T-cell (primary cell): ENCODE measurements around the gene RHOF. TPM values are rescaled to one million over a fixed set of nuclear protein-coding genes. Genes with fewer than 3 reads are reported as not detected.
"Not testable (repeated sequence)": the region's sequence is repeated elsewhere in the genome, so short reads cannot be mapped to it uniquely, and the experiment has no call there.

Experiments used
- ATAC-seq, 4 experiments: fragments of 200-7000 bp in 3 of 4; fragments of 150-1000 bp in 1 of 4; cut with Tn5 transposase; replicated peaks in 1 of 4; 1 replicate in 3 of 4; 2 replicates in 1 of 4; pipeline ENCODE4 v1.10.0; 2021; ENCODE audit warnings: moderate library complexity in 3 of 4, mild to moderate bottlenecking in 2 of 4, moderate number of reproducible peaks in 1 of 4
- CTCF ChIA-PET, 2 donors: fragments of 300-600 bp; sonication (Branson Sonifier 250); formaldehyde crosslinking; loops; one replicate each; lab custom pipeline; 2022; ENCODE audit warnings: antibody characterized with exemption in 2 of 2; lab: Charles Lee
- POLR2A ChIA-PET, 2 donors: fragments of 300-600 bp; sonication (Branson Sonifier 250); formaldehyde crosslinking; loops; one replicate each; lab custom pipeline; 2022; ENCODE audit warnings: antibody characterized with exemption in 2 of 2; lab: Charles Lee
- DNase-seq, 35 experiments: peaks; one replicate each; pipeline versions ENCODE4 v3.0.0 to v3.0.0-alpha.2; 2013 to 2023
- H3K27ac ChIP-seq: one replicate; pipeline ENCODE4 v1.5.1; 2013; ENCODE audit warnings: low read length
- H3K27me3 ChIP-seq, 2 experiments: replicated peaks in 1 of 2; 1 replicate in 1 of 2; 2 replicates in 1 of 2; pipeline versions ENCODE4 v1.6.1 to v1.7.0; 2013; ENCODE audit warnings: low read length in 1 of 2, mixed read lengths in 1 of 2; ENCODE audit not compliant: control insufficient read depth in 2 of 2, insufficient read depth in 2 of 2; ENCODE audit errors: extremely low read depth in 1 of 2
- H3K36me3 ChIP-seq, 2 donors: 1 replicate in 1 of 2; 2 replicates in 1 of 2; pipeline versions ENCODE4 v1.6.1 to v1.7.0; 2013; ENCODE audit warnings: low read length in 1 of 2; ENCODE audit not compliant: control insufficient read depth in 2 of 2, insufficient read depth in 1 of 2; ENCODE audit errors: extremely low read depth in 1 of 2
- H3K4me1 ChIP-seq, 2 experiments: 1 replicate in 1 of 2; 2 replicates in 1 of 2; pipeline versions ENCODE4 v1.6.1 to v1.7.0; 2013; ENCODE audit warnings: low read length in 2 of 2, mixed read lengths in 1 of 2; ENCODE audit not compliant: insufficient read depth in 2 of 2, control insufficient read depth in 1 of 2; ENCODE audit errors: extremely low read depth in 1 of 2
- H3K4me3 ChIP-seq, 2 donors: 1 replicate in 1 of 2; 2 replicates in 1 of 2; pipeline versions ENCODE4 v1.5.1 to v1.7.0; 2013; ENCODE audit warnings: mild to moderate bottlenecking in 2 of 2, low read length in 1 of 2, moderate library complexity in 1 of 2; ENCODE audit not compliant: control insufficient read depth in 1 of 2; ENCODE audit errors: extremely low read depth in 1 of 2
- H3K9me3 ChIP-seq: 2 replicates; pipeline ENCODE4 v1.7.0; 2013
- H3K27ac Mint-ChIP-seq, 2 donors: one replicate each; pipeline ENCODE4 v1.8.0; 2020 to 2021; ENCODE audit warnings: mild to moderate bottlenecking in 2 of 2, mixed read lengths in 2 of 2
- H3K27me3 Mint-ChIP-seq, 2 donors: one replicate each; pipeline ENCODE4 v1.8.0; 2021 to 2022; ENCODE audit warnings: mixed read lengths in 2 of 2
- H3K36me3 Mint-ChIP-seq: one replicate; pipeline ENCODE4 v1.8.0; 2021; ENCODE audit warnings: mixed read lengths
- H3K4me1 Mint-ChIP-seq, 3 donors: one replicate each; pipeline ENCODE4 v1.8.0; 2020 to 2022; ENCODE audit warnings: mixed read lengths in 3 of 3, mild to moderate bottlenecking in 1 of 3
- H3K4me3 Mint-ChIP-seq, 3 donors: one replicate each; pipeline ENCODE4 v1.8.0; 2020 to 2022; ENCODE audit warnings: mild to moderate bottlenecking in 3 of 3, mixed read lengths in 3 of 3, moderate library complexity in 3 of 3
- H3K9me3 Mint-ChIP-seq, 3 donors: one replicate each; pipeline ENCODE4 v1.8.0; 2020 to 2022; ENCODE audit warnings: mixed read lengths in 3 of 3
- WGBS: methylation state at CpG from one replicate; pipeline ENCODE4 v1.1.5; 2013; ENCODE audit warnings: missing lambda C conversion rate; ENCODE audit not compliant: insufficient coverage; 5-methylcytosine and 5-hydroxymethylcytosine counted together
- total RNA-seq, 35 experiments: library from RNA in 6 of 35; stranded (reverse) in 6 of 35; fragments of 120-200 nt in 1 of 35; gene quantifications; one replicate each; pipeline versions ENCODE4 v1.2.1 to v1.2.4 and lab custom pipeline; 2013 to 2026

RHOF gene
- total RNA-seq, 5 donors from 2014 or later (not counting 1 experiment from before 2014, with no cell fraction given): 137 to 158 (median 145) TPM

DNA sequence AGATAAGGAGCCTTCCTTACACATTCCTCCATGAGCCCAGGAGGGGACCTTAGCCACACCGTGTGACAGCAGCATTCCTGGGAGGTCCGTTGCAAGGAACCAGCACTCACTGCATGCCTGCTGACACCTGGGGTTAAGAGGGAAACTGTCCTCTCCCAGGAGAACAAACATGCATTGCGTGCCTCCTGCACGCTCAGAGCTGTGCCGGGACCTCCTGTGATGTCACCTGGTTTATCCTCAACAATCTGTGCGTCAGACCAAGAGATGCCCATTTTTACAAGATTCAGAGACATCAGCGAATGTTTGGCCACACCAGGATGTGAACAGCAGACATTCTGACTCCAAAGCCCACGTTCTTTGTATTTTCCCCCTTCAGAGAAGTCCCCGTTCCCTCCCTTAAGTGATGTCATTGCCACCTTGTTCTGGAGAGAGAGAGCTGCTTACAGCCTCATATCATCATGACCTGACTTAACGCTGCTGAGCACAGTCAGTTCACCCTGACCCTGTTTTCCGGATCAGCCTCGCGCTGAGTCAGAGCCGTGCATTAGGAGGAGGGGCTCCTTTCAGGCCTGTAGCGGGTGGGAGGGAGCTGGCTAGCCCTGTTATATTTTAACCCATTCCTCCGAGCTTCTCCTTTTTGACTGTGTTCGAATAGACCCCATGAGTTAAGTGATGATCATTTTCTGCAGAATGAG, 44.8 kb downstream of the RHOF start:
- H3K4me3 ChIP-seq: no peak overlapping the region
- Mint-ChIP-seq H3K4me1 (peaks cover 0 to 15% (median 6%) of the 10 kb centered on the region in 3 donors), H3K36me3 (no peaks in the 10 kb centered on the region), H3K9me3 (no peaks in the 10 kb centered on the region), H3K4me3 (no peak overlapping the region), H3K27ac (peak overlapping the region; percentile 70 to 83), H3K27me3 (no peaks in the 10 kb centered on the region)
- H3K27ac ChIP-seq: no peak overlapping the region
- CTCF ChIA-PET: interaction anchor here in 1 of 2 donors (0.5 kb wide), 1 partner anchor 427 kb away, joined by 4 read pairs; no protein-coding TSS in a partner anchor
- DNase-seq (peak in 2 of 35 experiments; percentile 5 to 29), ATAC-seq (peak in 3 of 4 experiments; percentile 30 to 66 (median 60))
- H3K36me3 ChIP-seq: no peaks in the 10 kb centered on the region
- no peaks in the 10 kb centered on the region for H3K27me3 ChIP-seq
- H3K9me3 ChIP-seq: no peaks in the 10 kb centered on the region
- peaks cover 0 to 12% of the 10 kb centered on the region in 2 experiments for H3K4me1 ChIP-seq
- 71% methylated on average over 12 of the region's 17 CpGs for WGBS
- POLR2A ChIA-PET: no interaction called here

DNA sequence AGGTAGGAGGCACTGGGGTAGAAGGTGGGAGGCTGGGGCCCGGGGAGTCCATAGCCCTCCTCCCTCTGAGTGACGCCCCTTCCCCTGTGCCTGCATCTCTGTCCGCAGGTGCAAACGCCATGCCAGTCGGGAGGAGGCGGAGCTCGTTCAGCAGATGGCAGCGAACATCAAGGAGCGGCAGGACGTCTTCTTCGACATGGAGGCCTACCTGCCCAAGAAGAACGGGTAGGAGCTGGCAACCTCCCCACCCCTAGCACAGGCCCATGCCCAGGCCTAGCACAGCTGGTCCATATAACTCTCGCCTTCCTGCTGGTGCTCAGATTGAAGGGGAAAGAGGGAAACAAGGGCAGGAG, 45.3 kb downstream of the RHOF start:
- H3K4me3 ChIP-seq: no peak overlapping the region
- no peaks in the 10 kb centered on the region for H3K9me3 ChIP-seq
- ChIA-PET POLR2A (no interaction called here), CTCF (no interaction called here)
- Mint-ChIP-seq H3K36me3 (no peaks in the 10 kb centered on the region), H3K9me3 (no peaks in the 10 kb centered on the region), H3K4me3 (no peak overlapping the region), H3K4me1 (peaks cover 0 to 15% (median 6%) of the 10 kb centered on the region in 3 donors), H3K27ac (peak overlapping the region; percentile 70 to 83), H3K27me3 (no peaks in the 10 kb centered on the region)
- peaks cover 0 to 12% of the 10 kb centered on the region in 2 experiments for H3K4me1 ChIP-seq
- ATAC-seq: no peak
- no peaks in the 10 kb centered on the region for H3K27me3 ChIP-seq
- H3K27ac ChIP-seq: no peak overlapping the region
- DNase-seq: no peak
- no peaks in the 10 kb centered on the region for H3K36me3 ChIP-seq
- 88% methylated on average over 6 of the region's 13 CpGs for WGBS

DNA sequence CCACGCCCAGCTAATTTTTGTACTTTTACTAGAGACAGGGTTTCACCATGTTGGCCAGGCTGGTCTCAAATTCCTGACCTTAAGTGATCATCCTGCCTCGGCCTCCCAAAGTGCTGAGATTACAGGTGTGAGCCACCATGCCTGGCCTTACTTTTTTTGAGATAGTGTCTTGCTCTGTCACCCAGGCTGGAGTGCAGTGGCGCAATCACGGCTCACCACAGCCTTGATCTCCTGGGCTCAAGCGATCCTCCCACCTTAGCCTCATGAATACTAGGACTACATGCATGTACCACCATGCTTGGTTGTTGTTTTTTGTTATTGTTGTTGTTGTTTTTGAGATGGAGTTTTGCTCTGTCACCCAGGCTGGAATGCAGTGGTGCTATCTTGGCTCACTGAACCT, 47.9 kb downstream of the RHOF start:
- H3K27ac ChIP-seq, H3K4me3 ChIP-seq, H3K36me3 Mint-ChIP-seq, H3K4me3 Mint-ChIP-seq, POLR2A ChIA-PET, H3K27ac Mint-ChIP-seq, H3K9me3 ChIP-seq, CTCF ChIA-PET, ATAC-seq, DNase-seq, H3K36me3 ChIP-seq, H3K27me3 ChIP-seq, H3K9me3 Mint-ChIP-seq, H3K4me1 ChIP-seq, H3K27me3 Mint-ChIP-seq: not testable (repeated sequence)
- 100% methylated on average over 2 of the region's 5 CpGs for WGBS
- H3K4me1 Mint-ChIP-seq: peaks cover 0 to 12% (median 6%) of the 10 kb centered on the region in 3 donors

DNA sequence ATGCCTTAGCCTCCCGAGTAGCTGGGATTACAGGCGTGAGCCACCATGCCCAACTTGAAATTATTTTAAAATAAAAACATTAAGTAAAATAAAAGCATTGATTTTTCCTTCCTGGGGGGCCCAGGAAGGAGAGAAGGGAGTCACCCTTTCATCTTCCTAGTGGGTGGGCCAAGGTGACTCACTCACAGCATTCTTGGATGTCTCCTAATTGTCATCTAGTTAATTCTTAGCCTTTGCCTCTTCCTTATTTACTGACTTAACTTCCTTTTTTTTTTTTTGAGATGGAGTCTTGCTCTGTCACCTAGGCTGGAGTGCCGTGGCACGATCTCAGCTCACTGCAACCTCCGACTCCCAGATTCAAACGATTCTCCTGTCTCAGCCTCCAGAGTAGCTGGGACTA, 51.7 kb downstream of the RHOF start:
- no peak for ATAC-seq
- Histone ChIP-seq H3K36me3 (no peaks in the 10 kb centered on the region), H3K27me3 (no peaks in the 10 kb centered on the region), H3K9me3 (no peaks in the 10 kb centered on the region), H3K27ac (no peak overlapping the region), H3K4me3 (no peak overlapping the region), H3K4me1 (no peaks in the 10 kb centered on the region)
- ChIA-PET CTCF (interaction anchor here in 1 of 2 donors (1.4 kb wide), 1 partner anchor 29 kb away, joined by 3 read pairs; the partner anchor contains the start of gene TMEM120B), POLR2A (interaction anchor here in 1 of 2 donors (0.6 kb wide), 1 partner anchor 231 kb away, joined by 6 read pairs; no protein-coding TSS in a partner anchor)
- DNase-seq: no peak
- H3K9me3 Mint-ChIP-seq: no peaks in the 10 kb centered on the region
- no peaks in the 10 kb centered on the region for H3K4me1 Mint-ChIP-seq
- H3K27ac Mint-ChIP-seq: no peak overlapping the region
- H3K4me3 Mint-ChIP-seq: no peak overlapping the region
- no peaks in the 10 kb centered on the region for H3K36me3 Mint-ChIP-seq
- H3K27me3 Mint-ChIP-seq: no peaks in the 10 kb centered on the region
- WGBS: no CpG with 5 or more reads among the region's 6 CpGs

DNA sequence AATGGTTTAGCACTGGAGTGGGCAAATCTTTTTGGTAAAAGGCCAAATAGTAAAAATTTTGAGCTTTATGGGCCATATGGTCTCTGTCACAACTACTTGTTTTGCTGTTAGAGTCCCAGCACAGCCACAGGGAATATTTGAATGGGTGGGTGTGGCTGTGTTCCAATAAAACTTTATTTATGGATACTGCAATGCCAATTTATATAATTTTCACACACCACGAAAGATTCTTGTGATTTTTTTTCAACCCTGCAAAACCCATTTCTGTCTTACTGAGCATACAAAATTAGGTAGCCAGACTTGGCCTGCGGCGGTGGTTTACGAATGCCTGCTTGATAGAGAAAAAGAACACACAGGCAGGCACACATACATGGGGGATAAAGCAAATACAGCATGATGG, 52.6 kb downstream of the RHOF start:
- Histone ChIP-seq H3K4me1 (no peaks in the 10 kb centered on the region), H3K9me3 (no peaks in the 10 kb centered on the region), H3K4me3 (no peak overlapping the region), H3K27me3 (no peaks in the 10 kb centered on the region), H3K27ac (no peak overlapping the region), H3K36me3 (no peaks in the 10 kb centered on the region)
- ChIA-PET CTCF (interaction anchor here in 1 of 2 donors (1.4 kb wide), 1 partner anchor 28 kb away, joined by 3 read pairs; the partner anchor contains the start of gene TMEM120B), POLR2A (interaction anchor here in 1 of 2 donors (0.6 kb wide), 1 partner anchor 38 kb away, joined by 8 read pairs; no protein-coding TSS in a partner anchor)
- no peak overlapping the region for H3K4me3 Mint-ChIP-seq
- DNase-seq (no peak), ATAC-seq (no peak)
- H3K27me3 Mint-ChIP-seq: no peaks in the 10 kb centered on the region
- H3K9me3 Mint-ChIP-seq: no peaks in the 10 kb centered on the region
- no peak overlapping the region for H3K27ac Mint-ChIP-seq
- no peaks in the 10 kb centered on the region for H3K4me1 Mint-ChIP-seq
- WGBS: no CpG with 5 or more reads among the region's 4 CpGs
- no peaks in the 10 kb centered on the region for H3K36me3 Mint-ChIP-seq

DNA sequence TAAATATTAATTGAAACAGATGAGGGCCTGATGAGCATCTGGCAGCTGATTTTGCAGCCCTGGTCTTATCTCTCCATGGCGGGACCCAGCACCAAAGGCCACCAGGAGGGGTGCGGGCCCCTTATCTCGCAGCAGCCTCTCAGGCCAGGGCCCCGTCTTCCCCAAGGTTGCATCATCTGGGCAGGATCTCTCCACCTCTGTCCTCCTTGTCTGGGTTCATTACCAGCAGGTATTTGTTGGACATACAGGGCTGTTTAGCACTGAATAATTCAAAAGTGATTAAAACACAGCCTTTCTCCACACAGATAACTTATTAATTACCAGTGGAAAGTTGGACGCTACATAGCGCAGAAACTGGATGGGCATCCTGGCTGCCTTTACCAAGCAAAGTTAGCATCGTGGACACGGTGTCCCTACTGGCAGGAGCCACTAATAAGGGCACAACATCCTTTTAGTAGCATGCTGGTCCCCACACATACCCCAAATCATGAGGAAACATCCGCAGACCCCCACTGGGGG, 55.1 kb downstream of the RHOF start:
- H3K36me3 Mint-ChIP-seq: no peaks in the 10 kb centered on the region
- H3K4me1 ChIP-seq: no peaks in the 10 kb centered on the region
- DNase-seq: no peak
- no peak overlapping the region for H3K4me3 Mint-ChIP-seq
- H3K27me3 Mint-ChIP-seq: no peaks in the 10 kb centered on the region
- no peaks in the 10 kb centered on the region for H3K9me3 Mint-ChIP-seq
- POLR2A ChIA-PET: no interaction called here
- no peaks in the 10 kb centered on the region for H3K27me3 ChIP-seq
- WGBS: 89% methylated on average over 6 of the region's 9 CpGs
- no peaks in the 10 kb centered on the region for H3K4me1 Mint-ChIP-seq
- ATAC-seq: no peak
- H3K27ac ChIP-seq: no peak overlapping the region
- H3K27ac Mint-ChIP-seq: no peak overlapping the region
- no peaks in the 10 kb centered on the region for H3K9me3 ChIP-seq
- H3K4me3 ChIP-seq: no peak overlapping the region
- CTCF ChIA-PET: interaction anchor here in 1 of 2 donors (0.7 kb wide), 1 partner anchor 424 kb away, joined by 4 read pairs; no protein-coding TSS in a partner anchor
- H3K36me3 ChIP-seq: no peaks in the 10 kb centered on the region
